DMS 273 (cell line): ENCODE data around the gene SLC16A11.
"Not testable (repeated sequence)": the region's sequence is repeated elsewhere in the genome, so short reads cannot be mapped to it uniquely, and the experiment has no call there.

Source experiments
- DNase-seq: peaks from one replicate; lab custom pipeline; 2025; ENCODE audit not compliant: unreplicated experiment; lab: John Stamatoyannopoulos, UW

Gene SLC16A11

GRCh38 chr17:7043497-7044198, at the start of gene SLC16A11:
Gene SLC16A11 (minus strand): TSS chr17:7044092. CDS start chr17:7043513, 579 bp downstream.
- DNase-seq, result peak; percentile 68

- not testable (repeated sequence) for DNase-seq
Measured at GRCh38 chr17:7091311-7092005, 47.6 kb upstream of the SLC16A11 start.

GRCh38 chr17:7089570-7089969, 45.7 kb upstream of the SLC16A11 start:
- not testable (repeated sequence) for DNase-seq

GRCh38 chr17:7088442-7088841, 44.5 kb upstream of the SLC16A11 start:
- not testable (repeated sequence) for DNase-seq

- no peak for DNase-seq
Measured at GRCh38 chr17:7084088-7084487, 40.2 kb upstream of the SLC16A11 start.

- no peak for DNase-seq
Measured at GRCh38 chr17:7083592-7083991, 39.7 kb upstream of the SLC16A11 start.

- no peak for DNase-seq
Measured at GRCh38 chr17:7081341-7082062, 37.6 kb upstream of the SLC16A11 start.

- DNase-seq, result no peak
Measured at GRCh38 chr17:7080456-7081041, 36.7 kb upstream of the SLC16A11 start.

- DNase-seq, result no peak
Measured at GRCh38 chr17:7079581-7080455, 35.9 kb upstream of the SLC16A11 start, which contains the start of gene CLEC10A. Gene CLEC10A (minus strand): TSS chr17:7080251. CDS start chr17:7078812, 1,439 bp downstream.

- no peak for DNase-seq
Measured at GRCh38 chr17:7078711-7079110, 34.8 kb upstream of the SLC16A11 start.

GRCh38 chr17:7077911-7078546, 34.1 kb upstream of the SLC16A11 start:
- no peak for DNase-seq

GRCh38 chr17:7074931-7075330, 31.0 kb upstream of the SLC16A11 start:
- DNase-seq, result no peak

- DNase-seq, result no peak
Measured at GRCh38 chr17:7072406-7072805, 28.5 kb upstream of the SLC16A11 start.

- no peak for DNase-seq
Measured at GRCh38 chr17:7070712-7071111, 26.8 kb upstream of the SLC16A11 start.

GRCh38 chr17:7068268-7068667, 24.4 kb upstream of the SLC16A11 start:
- no peak for DNase-seq

- no peak for DNase-seq
Measured at GRCh38 chr17:7067198-7067597, 23.3 kb upstream of the SLC16A11 start.

- peak; percentile 74 for DNase-seq
Measured at GRCh38 chr17:7064261-7064660, 20.4 kb upstream of the SLC16A11 start.

- DNase-seq, result peak; percentile 53
Measured at GRCh38 chr17:7063518-7064094, 19.7 kb upstream of the SLC16A11 start.

- DNase-seq, result no peak
Measured at GRCh38 chr17:7060165-7060891, 16.4 kb upstream of the SLC16A11 start.
